GM21423 (cell line): Measurements from ENCODE around the gene STRN.

Experiments used
- ATAC-seq: cut with Tn5 transposase; IDR thresholded peaks from one replicate; pipeline ENCODE4 v1.9.1; 2021; ENCODE audit warnings: mild to moderate bottlenecking, moderate library complexity; ENCODE audit not compliant: unreplicated experiment

STRN gene

GRCh38 chr2:36798724-36799123 lies 167.6 kb downstream of the STRN start:
- ATAC-seq: no peak

- no peak for ATAC-seq
These were observed 168.8 kb downstream of the STRN start for GRCh38 chr2:36797324-36798070.
